GM10248 (cell line): ENCODE results near the gene MICOS13.
A peak's percentile ranks its signal among the peaks of the same experiment; 100 is the strongest.

Experiments used
- CTCF ChIA-PET: fragments of 300-600 bp; sonication (Branson Sonifier 250); formaldehyde crosslinking; extraction: SDS; loops from one replicate; lab custom pipeline; 2021; ENCODE audit warnings: antibody characterized with exemption; lab: Yijun Ruan, JAX
- POLR2A ChIA-PET: fragments of 350-650 bp; sonication (Branson Sonifier 250); formaldehyde crosslinking; extraction: SDS; loops from one replicate; lab custom pipeline; 2020; ENCODE audit warnings: antibody characterized with exemption; lab: Yijun Ruan, JAX
- DNase-seq: peaks from one replicate; pipeline ENCODE4 v3.0.0; 2012; ENCODE audit errors: extremely low spot score
- TF ChIP-seq, protein P1 (sequence below): IDR thresholded peaks from 2 replicates; pipeline ENCODE4 v1.5.1; 2012; ENCODE audit warnings: mild to moderate bottlenecking, low read depth; ENCODE audit errors: extremely low read depth, missing control alignments, control extremely low read depth

The MICOS13 gene

GRCh38 chr19:5698635-5699422 lies 18.5 kb upstream of the MICOS13 start:
- CTCF ChIA-PET = interaction anchor here (4.7 kb wide), 1 partner anchor 11 kb away, joined by 34 read pairs; the partner anchor contains the start of gene RPL36
- DNase-seq = no peak
- TF ChIP-seq, protein P1, sequence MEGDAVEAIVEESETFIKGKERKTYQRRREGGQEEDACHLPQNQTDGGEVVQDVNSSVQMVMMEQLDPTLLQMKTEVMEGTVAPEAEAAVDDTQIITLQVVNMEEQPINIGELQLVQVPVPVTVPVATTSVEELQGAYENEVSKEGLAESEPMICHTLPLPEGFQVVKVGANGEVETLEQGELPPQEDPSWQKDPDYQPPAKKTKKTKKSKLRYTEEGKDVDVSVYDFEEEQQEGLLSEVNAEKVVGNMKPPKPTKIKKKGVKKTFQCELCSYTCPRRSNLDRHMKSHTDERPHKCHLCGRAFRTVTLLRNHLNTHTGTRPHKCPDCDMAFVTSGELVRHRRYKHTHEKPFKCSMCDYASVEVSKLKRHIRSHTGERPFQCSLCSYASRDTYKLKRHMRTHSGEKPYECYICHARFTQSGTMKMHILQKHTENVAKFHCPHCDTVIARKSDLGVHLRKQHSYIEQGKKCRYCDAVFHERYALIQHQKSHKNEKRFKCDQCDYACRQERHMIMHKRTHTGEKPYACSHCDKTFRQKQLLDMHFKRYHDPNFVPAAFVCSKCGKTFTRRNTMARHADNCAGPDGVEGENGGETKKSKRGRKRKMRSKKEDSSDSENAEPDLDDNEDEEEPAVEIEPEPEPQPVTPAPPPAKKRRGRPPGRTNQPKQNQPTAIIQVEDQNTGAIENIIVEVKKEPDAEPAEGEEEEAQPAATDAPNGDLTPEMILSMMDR = no peak
- POLR2A ChIA-PET = interaction anchor here (0.7 to 1.5 kb wide), 2 partner anchors 9 to 21 kb away, joined by 3 to 4 read pairs; partner anchors contain the start of genes CATSPERD and LONP1

DNA sequence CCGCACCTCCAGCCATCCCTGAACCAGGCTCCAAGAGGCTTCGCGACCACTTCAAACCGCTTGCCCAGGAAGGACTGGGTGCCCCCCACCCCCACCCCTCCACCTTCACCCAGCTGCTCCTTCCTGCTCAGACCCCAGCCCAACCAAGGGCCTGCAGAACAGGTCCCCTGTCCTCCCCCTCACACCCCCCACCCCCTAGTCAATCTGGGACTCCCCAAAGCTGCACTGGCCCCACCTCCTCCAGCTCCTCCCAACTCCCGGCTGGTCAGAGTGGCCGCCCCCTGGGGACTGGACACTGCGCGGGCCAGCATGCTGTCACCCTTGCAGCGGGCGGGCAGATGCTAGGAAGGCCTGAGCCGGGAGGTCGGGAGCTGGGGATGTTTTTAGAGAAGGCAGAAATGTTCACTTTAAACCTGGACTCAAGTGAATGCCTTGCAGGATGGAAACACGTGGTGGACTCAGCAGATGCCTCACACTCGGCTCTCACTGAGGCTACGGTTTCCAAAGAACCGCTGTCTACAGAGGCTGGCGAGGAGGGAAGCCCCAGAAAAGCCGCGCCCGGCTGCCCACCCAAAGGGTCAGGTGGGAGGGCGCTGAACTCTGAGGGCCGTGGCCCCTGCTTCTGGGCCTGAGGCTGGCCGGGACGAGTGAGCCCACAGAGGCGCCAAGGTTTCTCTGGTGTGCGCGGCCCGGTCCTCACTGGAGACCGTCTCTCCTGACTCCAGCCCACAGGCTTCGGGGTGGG lies 17.7 kb upstream of the MICOS13 start:
- TF ChIP-seq, protein P1 = no peak
- ChIA-PET POLR2A (interaction anchor here (0.6 to 1.5 kb wide), 2 partner anchors 18 to 22 kb away, joined by 3 to 4 read pairs; partner anchors contain the start of genes CATSPERD and LONP1), CTCF (interaction anchor here (4.7 kb wide), 1 partner anchor 10 kb away, joined by 34 read pairs; the partner anchor contains the start of gene RPL36)
- no peak for DNase-seq

GRCh38 chr19:5697022-5697889 lies 16.9 kb upstream of the MICOS13 start:
- CTCF ChIA-PET = interaction anchor here (4.7 kb wide), 1 partner anchor 9 kb away, joined by 34 read pairs; the partner anchor contains the start of gene RPL36
- TF ChIP-seq, protein P1 = no peak
- no peak for DNase-seq
- POLR2A ChIA-PET = interaction anchor here (0.6 to 1.5 kb wide), 2 partner anchors 19 to 23 kb away, joined by 3 to 4 read pairs; partner anchors contain the start of genes CATSPERD and LONP1

GRCh38 chr19:5696196-5697021 lies 16.1 kb upstream of the MICOS13 start:
- TF ChIP-seq, protein P1 = no peak
- no peak for DNase-seq
- ChIA-PET POLR2A (interaction anchor here (0.5 to 0.9 kb wide), 2 partner anchors 16 to 310 kb away, joined by 3 read pairs; no protein-coding TSS in a partner anchor), CTCF (interaction anchor here (0.9 to 4.7 kb wide), 2 partner anchors 8 to 22 kb away, joined by 3 to 34 read pairs; partner anchors contain the start of gene RPL36)

GRCh38 chr19:5695649-5696195 lies 15.4 kb upstream of the MICOS13 start:
- no peak for DNase-seq
- TF ChIP-seq, protein P1 = peak; percentile 2
- ChIA-PET POLR2A (interaction anchor here (0.5 to 0.9 kb wide), 2 partner anchors 17 to 310 kb away, joined by 3 read pairs; no protein-coding TSS in a partner anchor), CTCF (interaction anchor here (0.8 to 4.7 kb wide), 3 partner anchors 8 to 23 kb away, joined by 3 to 34 read pairs (median 3); partner anchors contain the start of gene RPL36)
